Right kidney (tissue), 1 donor: ENCODE results near the gene AGO4.
"Not testable (repeated sequence)": the region's sequence is repeated elsewhere in the genome, so short reads cannot be mapped to it uniquely, and the experiment has no call there.

Experiments used
- DNase-seq: peaks from one replicate; pipeline ENCODE4 v3.0.0-alpha.2; 2016

AGO4 gene

GRCh38 chr1:35810096-35810881 lies 2.5 kb downstream of the AGO4 start:
- DNase-seq: no peak

- not testable (repeated sequence) for DNase-seq
Observed at GRCh38 chr1:35812754-35813153, 4.9 kb downstream of the AGO4 start.

GRCh38 chr1:35825255-35825654 lies 17.4 kb downstream of the AGO4 start:
- no peak for DNase-seq

DNA sequence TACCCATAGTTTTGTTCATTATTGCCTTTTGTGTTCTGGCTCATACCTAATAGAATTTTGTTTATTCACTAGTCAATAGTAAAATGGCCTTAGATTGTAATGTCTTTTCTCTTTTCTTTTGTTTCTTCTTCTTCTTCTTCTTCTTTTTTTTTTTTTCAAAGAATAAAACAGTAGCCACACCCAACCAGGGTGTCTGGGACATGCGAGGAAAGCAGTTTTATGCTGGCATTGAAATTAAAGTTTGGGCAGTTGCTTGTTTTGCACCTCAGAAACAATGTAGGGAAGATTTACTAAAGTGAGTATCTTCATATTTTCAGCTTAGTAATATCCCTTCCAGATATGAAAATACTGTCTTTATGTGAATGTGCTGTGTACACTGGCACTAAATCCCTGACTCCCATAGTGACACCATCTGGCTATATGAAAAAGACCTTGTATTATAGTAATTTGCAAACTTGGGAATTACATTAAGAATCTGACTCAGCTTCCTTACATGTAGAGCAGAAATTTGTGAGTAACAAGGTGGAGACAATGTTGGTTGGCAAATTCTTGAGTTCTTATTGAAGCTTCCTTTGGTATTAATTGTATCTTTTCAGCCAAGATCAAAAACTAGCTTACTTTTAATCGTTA lies 24.6 kb downstream of the AGO4 start:
- DNase-seq: no peak

DNA sequence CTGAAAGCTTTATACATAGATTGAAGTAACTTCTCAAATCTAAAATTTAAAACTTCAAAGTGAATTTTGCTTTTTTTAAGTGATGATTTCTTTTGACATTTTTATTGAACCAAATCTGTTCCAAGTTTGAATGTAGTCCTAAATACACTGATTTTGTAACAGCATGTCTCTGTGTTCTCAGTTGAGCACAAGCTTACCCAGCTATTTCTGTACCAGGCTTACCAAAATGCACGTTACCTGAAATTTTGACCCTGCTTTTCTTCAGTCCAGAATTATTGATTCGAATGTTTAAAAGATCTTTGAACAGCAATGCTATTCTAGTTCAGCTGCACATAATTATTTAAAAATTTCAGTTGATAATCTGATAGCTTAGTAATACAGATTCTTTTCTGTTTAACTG lies 25.6 kb downstream of the AGO4 start:
- DNase-seq: no peak

DNA sequence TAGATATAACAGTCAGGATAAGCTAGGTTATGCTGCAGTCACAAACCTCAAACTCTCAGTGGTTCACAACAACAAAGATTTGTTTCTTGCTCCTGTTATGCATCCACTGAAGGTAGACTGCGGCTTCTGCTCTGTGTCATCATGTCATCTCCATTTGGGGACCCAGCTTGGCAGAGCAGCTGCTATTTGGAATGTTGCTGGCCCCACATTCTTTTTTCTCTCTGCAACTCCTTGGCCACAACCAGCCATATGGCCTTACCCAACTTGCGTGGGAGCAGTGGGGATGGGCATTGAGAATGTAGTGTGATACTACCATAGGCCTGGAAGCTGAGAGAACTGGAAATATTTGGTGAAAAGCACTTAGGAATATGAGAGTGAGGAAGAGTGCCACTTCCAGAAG lies 26.4 kb downstream of the AGO4 start:
- DNase-seq: no peak

GRCh38 chr1:35835398-35835797 lies 27.6 kb downstream of the AGO4 start:
- DNase-seq: no peak

DNA sequence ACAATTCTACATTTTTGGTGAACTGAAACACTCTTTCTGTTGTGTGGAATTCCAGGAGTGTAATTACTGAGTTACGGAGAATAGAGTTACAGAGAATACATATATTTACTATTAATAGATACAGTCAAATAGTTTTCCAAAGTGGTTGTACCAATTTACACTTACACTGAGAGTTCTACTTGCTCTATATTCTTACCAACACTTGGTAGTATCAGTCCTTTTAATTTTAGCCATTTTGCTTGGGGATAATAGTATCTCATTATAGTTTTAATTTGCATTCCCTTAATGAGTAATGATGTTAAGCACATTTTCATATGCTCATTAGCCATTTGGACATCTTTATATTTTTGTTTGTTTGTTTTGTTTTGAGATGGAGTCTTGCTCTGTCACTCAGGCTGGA lies 28.9 kb downstream of the AGO4 start:
- no peak for DNase-seq

DNA sequence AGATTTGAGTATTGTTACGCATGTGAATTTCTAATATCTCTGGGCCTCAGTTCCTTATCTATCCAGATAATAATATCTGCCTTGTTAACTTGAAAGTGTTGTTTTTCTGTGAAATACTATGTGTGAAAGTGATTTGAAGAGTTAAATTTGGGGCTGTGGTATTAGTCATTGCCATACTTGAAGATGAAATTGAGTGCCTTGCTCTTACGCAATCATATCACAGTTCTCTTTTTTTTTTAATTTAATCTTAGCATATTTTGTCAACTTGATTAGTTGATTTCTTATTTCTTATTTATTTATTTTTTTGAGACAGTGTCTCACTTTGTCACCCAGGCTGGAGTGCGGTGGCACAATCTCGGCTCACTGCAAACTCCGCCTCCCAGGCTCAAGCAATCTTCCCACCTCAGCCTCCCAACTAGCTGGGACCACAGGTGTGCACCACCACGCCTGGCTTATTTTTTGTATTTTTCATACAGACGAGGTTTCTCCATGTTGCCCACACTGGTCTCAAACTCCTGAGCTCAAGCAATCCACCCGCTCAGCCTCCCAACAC lies 31.0 kb downstream of the AGO4 start:
- DNase-seq: no peak

DNA sequence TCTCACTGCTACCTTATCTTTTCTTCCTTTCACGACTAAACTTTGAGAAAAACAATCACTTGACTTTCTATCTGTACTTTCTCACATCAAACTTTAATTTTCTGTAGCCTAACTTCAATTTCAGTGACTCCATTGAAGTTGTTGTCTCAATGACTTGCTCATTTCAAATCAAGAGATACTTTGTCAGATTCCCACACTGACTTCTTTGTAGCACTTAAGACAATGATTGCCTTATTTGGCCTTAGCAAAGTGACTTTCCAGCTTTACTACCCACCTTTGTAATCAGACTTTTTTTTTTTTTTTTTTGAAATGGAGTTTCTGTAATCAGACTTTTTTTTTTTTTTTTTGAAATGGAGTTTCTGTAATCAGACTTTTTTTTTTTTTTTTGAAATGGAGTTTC lies 37.0 kb downstream of the AGO4 start:
- no peak for DNase-seq

DNA sequence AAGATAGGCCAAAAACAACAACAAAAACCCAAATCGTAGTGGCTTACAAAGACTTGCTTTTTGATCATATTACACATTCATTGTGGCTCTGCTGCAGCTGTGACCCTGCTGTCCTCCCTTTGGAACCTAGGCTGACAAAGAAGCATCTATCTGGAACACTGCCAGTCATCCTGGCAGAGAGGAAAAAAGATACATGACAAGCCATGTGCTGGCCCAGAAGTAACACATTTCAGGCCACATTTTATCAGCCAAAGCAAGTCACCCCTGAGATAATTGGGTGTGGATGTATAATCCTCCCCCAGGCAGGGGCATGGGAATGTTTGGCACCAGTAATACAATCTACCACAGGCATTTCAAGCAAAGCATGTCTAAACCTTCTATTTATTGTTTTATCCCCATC lies 38.0 kb downstream of the AGO4 start:
- DNase-seq: no peak

- DNase-seq: no peak
Observed at GRCh38 chr1:35847935-35848565, 40.2 kb downstream of the AGO4 start.

- no peak for DNase-seq
Observed at GRCh38 chr1:35850051-35850450, 42.2 kb downstream of the AGO4 start.

DNA sequence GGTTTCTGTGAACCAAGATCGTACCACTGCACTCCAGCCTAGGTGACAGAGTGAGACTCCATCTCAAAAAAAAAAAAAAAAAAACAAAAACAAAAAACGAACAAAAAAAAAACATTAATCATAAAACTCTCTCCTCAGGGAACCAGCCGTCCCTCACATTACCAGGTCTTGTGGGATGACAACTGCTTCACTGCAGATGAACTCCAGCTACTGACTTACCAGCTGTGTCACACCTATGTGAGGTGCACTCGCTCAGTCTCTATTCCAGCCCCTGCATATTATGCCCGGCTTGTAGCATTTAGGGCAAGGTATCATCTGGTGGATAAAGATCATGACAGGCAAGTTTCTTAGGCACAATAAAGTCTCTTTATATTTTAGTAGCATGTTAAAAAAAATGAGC lies 42.9 kb downstream of the AGO4 start:
- no peak for DNase-seq

DNA sequence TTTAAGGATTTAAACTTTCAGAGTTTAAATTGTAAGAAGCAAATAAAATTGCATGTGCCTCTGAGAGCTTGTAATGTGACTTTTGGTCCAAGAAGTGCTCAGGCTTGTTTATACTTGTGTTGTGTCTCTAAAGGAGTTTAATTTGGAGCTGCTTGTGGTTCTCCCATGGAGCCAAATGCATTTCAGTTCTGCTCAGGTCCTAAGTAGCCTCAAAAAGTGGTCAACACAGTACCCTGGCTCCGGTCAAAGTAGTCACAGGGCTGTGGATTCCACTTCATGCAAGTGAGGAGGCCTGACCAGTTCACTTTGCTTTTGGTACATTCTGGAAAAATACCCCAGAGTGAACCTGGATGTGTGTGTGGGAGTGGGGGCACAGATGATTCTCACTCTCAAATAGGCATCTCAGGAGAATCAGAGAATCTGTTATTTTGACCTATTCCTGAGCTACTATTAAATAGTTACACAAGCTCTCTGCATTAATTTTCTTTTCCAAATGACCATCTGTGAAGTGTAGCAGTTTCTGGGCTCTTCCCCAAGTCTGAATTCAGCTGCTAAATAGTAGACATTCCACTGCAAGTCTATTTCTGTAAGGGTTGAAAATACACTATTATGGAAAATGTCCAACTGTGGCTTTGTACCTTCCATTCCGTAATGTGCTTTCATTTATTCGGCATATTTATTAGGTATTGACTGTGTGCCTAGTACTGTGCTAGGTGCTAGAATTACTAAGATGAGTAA lies 43.5 kb downstream of the AGO4 start:
- no peak for DNase-seq

DNA sequence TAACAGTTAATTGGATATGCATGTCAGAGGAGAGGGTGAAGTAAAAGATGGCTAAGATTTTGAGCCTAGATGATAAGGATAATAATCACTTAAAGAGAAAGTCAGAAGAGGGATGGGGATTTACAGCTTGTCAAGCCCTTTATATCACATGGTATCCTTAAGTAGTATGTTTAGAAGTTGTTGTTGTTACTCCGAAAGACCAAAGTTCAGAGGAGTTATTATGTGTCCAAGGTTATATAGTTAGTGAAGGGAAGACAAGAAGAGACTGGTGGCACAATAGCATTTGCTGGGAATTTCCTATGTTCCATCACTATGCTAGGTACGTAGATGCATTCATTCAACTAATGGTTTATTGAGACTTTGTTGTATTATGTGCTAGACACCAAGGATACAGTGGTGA lies 44.4 kb downstream of the AGO4 start:
- DNase-seq: no peak

- no peak for DNase-seq
Observed at GRCh38 chr1:35854989-35855700, 47.3 kb downstream of the AGO4 start.

DNA sequence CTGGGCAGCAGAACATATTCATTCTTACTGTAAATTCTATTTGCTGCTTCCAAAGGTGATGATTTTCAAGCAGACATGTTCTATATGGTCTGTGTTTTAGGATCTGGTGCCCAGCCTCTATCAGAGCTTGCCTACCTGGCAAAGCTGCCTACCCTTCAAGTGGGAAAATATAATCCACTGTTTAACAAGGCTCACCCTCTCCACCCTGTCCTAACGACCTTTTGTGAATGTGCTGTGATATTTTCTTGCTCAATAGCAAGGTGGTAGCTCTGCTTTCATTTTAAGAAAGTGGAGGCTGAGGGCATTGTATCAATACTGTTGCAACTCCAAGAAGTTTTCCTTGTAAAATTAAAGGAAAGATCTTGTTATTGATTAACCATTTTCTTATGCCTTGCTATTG lies 49.1 kb downstream of the AGO4 start:
- no peak for DNase-seq

GRCh38 chr1:35857830-35858229 lies 50.0 kb downstream of the AGO4 start:
- no peak for DNase-seq

DNA sequence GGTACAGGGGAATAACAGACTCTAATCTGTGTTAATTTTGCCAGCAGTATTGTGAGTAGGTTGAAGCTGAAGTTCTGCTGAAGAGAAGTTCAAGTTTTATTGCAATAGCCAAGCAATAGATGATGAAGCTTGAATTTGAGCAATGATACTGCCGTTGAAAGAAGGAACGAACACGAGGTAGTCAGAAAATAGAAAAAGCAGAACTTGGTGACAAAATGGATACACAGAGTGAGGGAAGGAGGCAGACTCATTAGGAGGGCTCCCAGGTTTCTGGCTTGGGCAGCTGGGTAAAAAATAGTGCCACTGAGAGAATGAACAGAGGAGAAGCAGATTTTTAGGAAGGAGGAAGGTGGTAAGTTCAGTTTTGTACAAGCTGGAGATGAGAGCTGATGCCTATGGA lies 52.9 kb downstream of the AGO4 start:
- DNase-seq: no peak

DNA sequence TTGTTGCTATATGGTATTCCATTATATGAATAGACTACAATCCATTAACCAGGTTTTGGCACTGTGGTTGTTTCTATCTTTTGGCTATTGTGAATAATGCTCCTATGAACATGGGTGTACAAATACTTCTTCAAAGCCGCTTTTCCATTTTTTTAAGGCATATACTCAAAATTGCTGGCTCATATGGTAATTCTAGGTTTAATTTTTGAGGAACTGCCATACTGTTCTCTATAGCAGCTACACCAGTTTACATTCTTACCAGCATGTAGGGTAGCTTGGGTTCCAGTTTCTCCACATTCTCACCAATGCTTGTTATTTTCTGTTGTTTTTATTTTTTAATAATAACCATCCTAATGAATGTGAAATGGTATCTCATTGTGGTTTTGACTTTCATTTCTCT lies 55.3 kb downstream of the AGO4 start:
- no peak for DNase-seq
